ENCODE measurements around the gene HBB. TPM values are rescaled to one million over a fixed set of nuclear protein-coding genes. Genes with fewer than 3 reads are reported as not detected.

HBB gene
- total and polyA plus RNA-seq, 2 donors (not counting 3 experiments of a cell fraction or from before 2014, with no cell fraction given), result not detected

DNA sequence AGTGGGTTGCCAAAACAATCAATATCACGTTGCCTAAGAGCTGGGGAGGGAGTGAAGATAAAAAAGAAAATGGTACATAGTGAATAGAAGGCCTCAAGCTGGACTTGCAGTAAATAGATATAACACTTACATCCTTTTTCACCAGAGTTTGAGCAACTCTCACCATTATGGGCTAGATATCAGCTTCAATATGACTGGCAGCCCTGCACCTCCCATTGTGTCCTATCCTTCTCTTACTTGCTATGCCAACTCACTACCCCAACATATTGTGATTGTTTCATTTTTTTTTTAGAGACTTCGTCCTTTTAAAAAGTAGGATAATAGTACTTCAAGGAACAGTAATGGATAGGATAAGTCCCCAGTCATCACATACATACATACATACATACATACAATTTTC is 15.3 kb upstream of the HBB start:
- Histone ChIP-seq H3K27me3 (ENCODE audit: control insufficient read depth in 2 of 2, insufficient read depth in 2 of 2, low read length in 2 of 2) (no peaks in the 10 kb centered on the region), H3K9me3 (replicated peaks; ENCODE audit: control insufficient read depth, insufficient read depth, low read length) (no peaks in the 10 kb centered on the region), H3K4me3 (replicated peaks in 1 of 3; ENCODE audit: insufficient read depth in 1 of 3, low read depth in 1 of 3, low read length in 3 of 3) (no peak overlapping the region), H3K36me3 (ENCODE audit: control insufficient read depth in 2 of 2, extremely low read depth in 1 of 2, insufficient read depth in 2 of 2, low read length in 2 of 2) (no peaks in the 10 kb centered on the region), H4K20me1 (replicated peaks; ENCODE audit: control insufficient read depth, extremely low read depth, insufficient read depth, low read length) (no peaks in the 10 kb centered on the region), H2AFZ (ENCODE audit: low read depth, low read length) (no peak overlapping the region), H3K9me1 (replicated peaks; ENCODE audit: control insufficient read depth, extremely low read depth, insufficient read depth, low read length) (no peaks in the 10 kb centered on the region), H3K4me1 (ENCODE audit: control insufficient read depth, extremely low read depth, insufficient read depth, low read length) (no peaks in the 10 kb centered on the region), H3K4me2 (ENCODE audit: insufficient read depth, low read length) (no peak overlapping the region), H3K27ac (ENCODE audit: insufficient read depth, low read depth, low read length) (no peak overlapping the region), H3K79me2 (ENCODE audit: control insufficient read depth, insufficient read depth, low read length) (no peaks in the 10 kb centered on the region), H3K9ac (replicated peaks; ENCODE audit: extremely low read depth, insufficient read depth, low read length) (no peak overlapping the region)
- BruUV-seq (replicated peaks), result no TSS peak
- dilution Hi-C loops (cut with MboI; ENCODE audit: extremely low pct_ligation_motif_present, low sequenced_read_pairs) (no loop called here), intact Hi-C loops (cut with micrococcal nuclease) (no loop called here)
- ChIA-PET POLR2A (no interaction called here), CTCF (no interaction called here)
- DNase-seq (ENCODE audit: low read depth, low spot score) (no peak), FAIRE-seq (no peak)
- TF ChIP-seq JUN (IDR thresholded peaks at IDR 0.05; ENCODE audit: borderline replicate concordance, insufficient read depth, insufficient read length, low read depth) (no peak), MYC (IDR thresholded peaks at IDR 0.05; ENCODE audit: low read depth, low read length) (no peak), MAX (IDR thresholded peaks at IDR 0.05; ENCODE audit: insufficient read depth, insufficient read length) (no peak), POLR2A (IDR thresholded peaks at IDR 0.05; ENCODE audit: low read depth, low read length) (no peak), EZH2 (IDR thresholded peaks at IDR 0.05; ENCODE audit: borderline replicate concordance, low read depth, low read length, severe bottlenecking) (no peak), POLR2AphosphoS5 (IDR thresholded peaks at IDR 0.05; ENCODE audit: insufficient read depth, low read depth, low read length) (no peak), GATA2 (IDR thresholded peaks at IDR 0.05; ENCODE audit: insufficient read depth, insufficient read length, low read depth, low read length) (no peak), CTCF (IDR thresholded peaks at IDR 0.05; ENCODE audit: extremely low read depth in 1 of 2, insufficient read depth in 1 of 2, low read depth in 1 of 2, low read length in 2 of 2) (no peak), FOS (IDR thresholded peaks at IDR 0.05; ENCODE audit: borderline replicate concordance, insufficient read depth, low read length) (no peak)
